ENCODE measurements around the gene DAAM2. TPM values are rescaled to one million over a fixed set of nuclear protein-coding genes. Genes with fewer than 3 reads are reported as not detected.

The DAAM2 gene
- total RNA-seq, 4 donors from 2014 or later, result 25.9 to 84.0 (median 48.5) TPM

- H3K36me3 ChIP-seq, result no peaks in the 10 kb centered on the region
- DNase-seq (no peak), ATAC-seq (no peak)
- TF ChIP-seq POLR2A (IDR thresholded peaks at IDR 0.05) (no peak), CTCF (IDR thresholded peaks at IDR 0.05 in 4 of 5, conservative IDR thresholded peaks at IDR 0.05 in 1 of 5) (no peak)
- peak overlapping the region in 3 of 4 donors; percentile 35 to 89 (median 40) for H3K27ac ChIP-seq
- H3K9me3 ChIP-seq, result no peaks in the 10 kb centered on the region
- intact Hi-C loops (cut with DNase I; ENCODE audit: low total_unique reads) (no loop called here), in situ Hi-C loops (cut with MboI; ENCODE audit: low sequenced_read_pairs in 4 of 4) (no loop called here)
- H3K27me3 ChIP-seq, result no peaks in the 10 kb centered on the region
- H3K4me1 ChIP-seq, result peaks cover 33 to 54% of the 10 kb centered on the region in 2 donors
- no peak overlapping the region for H3K4me3 ChIP-seq
Observed at GRCh38 chr6:39814236-39814635, 22.1 kb downstream of the DAAM2 start.

GRCh38 chr6:39815356-39815755 lies 23.2 kb downstream of the DAAM2 start:
- Histone ChIP-seq H3K27ac (peak overlapping the region in 2 of 4 donors; percentile 69 to 89), H3K9me3 (no peaks in the 10 kb centered on the region), H3K36me3 (no peaks in the 10 kb centered on the region), H3K27me3 (no peaks in the 10 kb centered on the region), H3K4me1 (peaks cover 34 to 57% of the 10 kb centered on the region in 2 donors), H3K4me3 (no peak overlapping the region)
- intact Hi-C loops (cut with DNase I; ENCODE audit: low total_unique reads), result no loop called here
- TF ChIP-seq CTCF (IDR thresholded peaks at IDR 0.05 in 4 of 5, conservative IDR thresholded peaks at IDR 0.05 in 1 of 5) (no peak), POLR2A (IDR thresholded peaks at IDR 0.05) (no peak)
- ATAC-seq, result no peak
- in situ Hi-C loops (cut with MboI; ENCODE audit: low sequenced_read_pairs in 4 of 4), result no loop called here
- DNase-seq, result no peak

- H3K36me3 ChIP-seq, result no peaks in the 10 kb centered on the region
- TF ChIP-seq POLR2A (IDR thresholded peaks at IDR 0.05) (no peak), CTCF (IDR thresholded peaks at IDR 0.05 in 4 of 5, conservative IDR thresholded peaks at IDR 0.05 in 1 of 5) (no peak)
- DNase-seq, result no peak
- H3K4me3 ChIP-seq, result no peak overlapping the region
- H3K9me3 ChIP-seq, result no peaks in the 10 kb centered on the region
- peak overlapping the region; percentile 28 to 89 (median 60) for H3K27ac ChIP-seq
- no peak for ATAC-seq
- in situ Hi-C loops (cut with MboI; ENCODE audit: low sequenced_read_pairs in 4 of 4) (no loop called here), intact Hi-C loops (cut with DNase I; ENCODE audit: low total_unique reads) (no loop called here)
- H3K27me3 ChIP-seq, result no peaks in the 10 kb centered on the region
- peaks cover 29 to 56% of the 10 kb centered on the region in 2 donors for H3K4me1 ChIP-seq
Observed at GRCh38 chr6:39816747-39817146, 24.6 kb downstream of the DAAM2 start.

GRCh38 chr6:39818695-39819094 lies 26.5 kb downstream of the DAAM2 start:
- ATAC-seq (no peak), DNase-seq (no peak)
- TF ChIP-seq POLR2A (IDR thresholded peaks at IDR 0.05) (no peak), CTCF (IDR thresholded peaks at IDR 0.05 in 4 of 5, conservative IDR thresholded peaks at IDR 0.05 in 1 of 5) (no peak)
- Histone ChIP-seq H3K4me3 (no peak overlapping the region), H3K27me3 (no peaks in the 10 kb centered on the region), H3K9me3 (no peaks in the 10 kb centered on the region), H3K27ac (peak overlapping the region; percentile 61 to 91 (median 87)), H3K4me1 (peaks cover 25 to 57% of the 10 kb centered on the region in 2 donors), H3K36me3 (no peaks in the 10 kb centered on the region)
- intact Hi-C loops (cut with DNase I; ENCODE audit: low total_unique reads) (no loop called here), in situ Hi-C loops (cut with MboI; ENCODE audit: low sequenced_read_pairs in 4 of 4) (no loop called here)

- H3K4me1 ChIP-seq, result peaks cover 29 to 60% of the 10 kb centered on the region in 2 donors
- peak overlapping the region; percentile 61 to 91 (median 87) for H3K27ac ChIP-seq
- intact Hi-C loops (cut with DNase I; ENCODE audit: low total_unique reads), result no loop called here
- no peak for DNase-seq
- no peaks in the 10 kb centered on the region for H3K27me3 ChIP-seq
- H3K9me3 ChIP-seq, result no peaks in the 10 kb centered on the region
- no peak for TF ChIP-seq CTCF (IDR thresholded peaks at IDR 0.05 in 4 of 5, conservative IDR thresholded peaks at IDR 0.05 in 1 of 5)
- TF ChIP-seq POLR2A (IDR thresholded peaks at IDR 0.05), result no peak
- in situ Hi-C loops (cut with MboI; ENCODE audit: low sequenced_read_pairs in 4 of 4), result no loop called here
- no peak overlapping the region for H3K4me3 ChIP-seq
- ATAC-seq, result no peak
- H3K36me3 ChIP-seq, result no peaks in the 10 kb centered on the region
Observed at GRCh38 chr6:39819228-39819627, 27.1 kb downstream of the DAAM2 start.

All from gastrocnemius medialis (tissue), 4 donors.